Stimulated activated naive CD8-positive, alpha-beta T cell treated with anti-CD3 and anti-CD28 coated beads, Interleukin-15, Interleukin-2, amounts not matched to agents 100 U/mL and 50 U/mL, for 24 hours (primary cell): ENCODE data around the gene HIVEP3.

Experiments
- ATAC-seq: fragments of 150-1000 bp; cut with Tn5 transposase; one replicate; pipeline ENCODE4 v1.10.0; 2021
- DNase-seq: peaks from one replicate; pipeline ENCODE4 v3.0.0; 2021

HIVEP3 gene

GRCh38 chr1:41461790-41462679, 456.7 kb downstream of the HIVEP3 start:
- ATAC-seq (no peak), DNase-seq (no peak)

GRCh38 chr1:41456847-41457540, 461.7 kb downstream of the HIVEP3 start:
- ATAC-seq (no peak), DNase-seq (no peak)
